CD14-positive monocyte (primary cell): ENCODE measurements around the gene CEP112. TPM values are rescaled to one million over a fixed set of nuclear protein-coding genes. Genes with fewer than 3 reads are reported as not detected.

Experiments
- DNase-seq, 3 donors: peaks; one replicate each; pipeline ENCODE4 v3.0.0-alpha.2; 2011 to 2022
- H2AFZ ChIP-seq: 2 replicates; pipeline ENCODE4 v1.6.0; 2012; ENCODE audit warnings: mild to moderate bottlenecking, low read depth, low read length, inconsistent platforms; ENCODE audit not compliant: insufficient read depth, poor library complexity, severe bottlenecking
- H3K27ac ChIP-seq, 2 donors: 1 replicate in 1 of 2; 2 replicates in 1 of 2; pipeline ENCODE4 v1.5.1; 2012 to 2013; ENCODE audit warnings: low read length in 2 of 2, control low read depth in 1 of 2, inconsistent platforms in 1 of 2, low read depth in 1 of 2, mild to moderate bottlenecking in 1 of 2
- H3K27me3 ChIP-seq, 2 donors: one replicate each; pipeline versions ENCODE4 v1.6.0 to v1.6.1; 2011 to 2013; ENCODE audit warnings: low read length in 2 of 2; ENCODE audit not compliant: control insufficient read depth in 2 of 2, insufficient read depth in 2 of 2
- H3K36me3 ChIP-seq, 2 donors: replicated peaks in 1 of 2; 1 replicate in 1 of 2; 2 replicates in 1 of 2; pipeline versions ENCODE4 v1.5.1 to v1.6.1; 2012 to 2013; ENCODE audit warnings: low read length in 2 of 2, control low read depth in 1 of 2, inconsistent platforms in 1 of 2, mild to moderate bottlenecking in 1 of 2; ENCODE audit not compliant: insufficient read depth in 2 of 2, control insufficient read depth in 1 of 2
- H3K4me1 ChIP-seq, 2 donors: 1 replicate in 1 of 2; 2 replicates in 1 of 2; pipeline versions ENCODE4 v1.5.1 to v1.6.1; 2012 to 2013; ENCODE audit warnings: low read length in 2 of 2, control low read depth in 1 of 2, inconsistent platforms in 1 of 2, mild to moderate bottlenecking in 1 of 2, moderate library complexity in 1 of 2; ENCODE audit not compliant: insufficient read depth in 2 of 2, control insufficient read depth in 1 of 2
- H3K4me2 ChIP-seq: replicated peaks from 2 replicates; pipeline ENCODE3; 2012; ENCODE audit warnings: low read length, moderate library complexity, mild to moderate bottlenecking; ENCODE audit not compliant: poor library complexity, severe bottlenecking; ENCODE audit errors: extremely low read depth
- H3K4me3 ChIP-seq, 3 experiments: fragments of 200-600 bp in 1 of 3; sonication (generic) in 1 of 3; replicated peaks in 1 of 3; 1 replicate in 2 of 3; 2 replicates in 1 of 3; pipeline ENCODE4 v1.5.1; 2011 to 2013; ENCODE audit warnings: low read length in 3 of 3, mild to moderate bottlenecking in 3 of 3, control low read depth in 2 of 3, low read depth in 2 of 3, inconsistent platforms in 1 of 3, moderate library complexity in 1 of 3
- H3K79me2 ChIP-seq: 2 replicates; pipeline ENCODE4 v1.6.0; 2012; ENCODE audit warnings: mild to moderate bottlenecking, control low read depth, inconsistent platforms, low read length, moderate library complexity; ENCODE audit not compliant: insufficient read depth
- H3K9ac ChIP-seq: 2 replicates; pipeline ENCODE4 v1.6.0; 2017; ENCODE audit warnings: low read length, mild to moderate bottlenecking; ENCODE audit not compliant: insufficient read depth, poor library complexity, severe bottlenecking
- H3K9me3 ChIP-seq, 2 donors: replicated peaks in 1 of 2; 1 replicate in 1 of 2; 2 replicates in 1 of 2; pipeline versions ENCODE4 v1.5.1 to v1.6.1; 2012 to 2013; ENCODE audit warnings: low read length in 2 of 2, control low read depth in 1 of 2; ENCODE audit not compliant: control insufficient read depth in 1 of 2, insufficient read depth in 1 of 2
- H4K20me1 ChIP-seq: 2 replicates; pipeline ENCODE4 v1.6.0; 2012; ENCODE audit warnings: mild to moderate bottlenecking, low read length, control low read depth, moderate library complexity; ENCODE audit not compliant: insufficient read depth
- H3K27ac Mint-ChIP-seq, 7 donors: one replicate each; pipeline ENCODE4 v1.8.0; 2020; ENCODE audit warnings: mild to moderate bottlenecking in 7 of 7, mixed read lengths in 7 of 7, moderate library complexity in 6 of 7, inconsistent platforms in 2 of 7
- H3K27me3 Mint-ChIP-seq, 3 donors: one replicate each; pipeline ENCODE4 v1.8.0; 2021 to 2022; ENCODE audit warnings: low read depth in 3 of 3, mild to moderate bottlenecking in 3 of 3, mixed read lengths in 3 of 3, moderate library complexity in 3 of 3, inconsistent platforms in 1 of 3
- H3K36me3 Mint-ChIP-seq, 2 donors: one replicate each; pipeline ENCODE4 v1.8.0; 2020; ENCODE audit warnings: mixed read lengths in 2 of 2, inconsistent platforms in 1 of 2, mild to moderate bottlenecking in 1 of 2
- H3K4me1 Mint-ChIP-seq: one replicate; pipeline ENCODE4 v1.8.0; 2020; ENCODE audit warnings: mild to moderate bottlenecking, mixed read lengths
- H3K4me3 Mint-ChIP-seq, 2 donors: one replicate each; pipeline ENCODE4 v1.8.0; 2020; ENCODE audit warnings: mild to moderate bottlenecking in 2 of 2, mixed read lengths in 2 of 2, moderate library complexity in 1 of 2
- H3K9me3 Mint-ChIP-seq, 7 donors: one replicate each; pipeline ENCODE4 v1.8.0; 2020 to 2022; ENCODE audit warnings: mixed read lengths in 7 of 7, mild to moderate bottlenecking in 6 of 7, moderate library complexity in 6 of 7, inconsistent platforms in 2 of 7
- WGBS: methylation state at CpG from one replicate; pipeline ENCODE4 v1.1.5; 2013; ENCODE audit warnings: missing lambda C conversion rate; ENCODE audit not compliant: insufficient coverage; 5-methylcytosine and 5-hydroxymethylcytosine counted together
- intact Hi-C, 2 donors: fragments of 100-400 bp; cut with micrococcal nuclease; formaldehyde crosslinking; loops; one replicate each; pipeline versions ENCODE4 v1.15.0 to v1.15.1; 2023
- polyA plus RNA-seq, 3 donors: library from polyadenylated mRNA; depleted of rRNA in 1 of 3; unstranded in 2 of 3; stranded (reverse) in 1 of 3; fragments of 300-500 nt in 2 of 3; fragments of >200 nt in 1 of 3; fragmentation: Illumina TruSeq in 2 of 3; gene quantifications; 1 replicate in 2 of 3; 2 replicates in 1 of 3; pipeline ENCODE4 v1.2.3, GENCODE V29; 2012 to 2021
- TF ChIP-seq, protein P1 (sequence below): fragments of 200-600 bp; IDR thresholded peaks from one replicate; pipeline ENCODE4 v1.8.0; 2022; ENCODE audit warnings: antibody characterized with exemption, mild to moderate bottlenecking

The CEP112 gene
- polyA plus RNA-seq, 3 donors: 0.10 TPM; not detected in 2

- no peak overlapping the region for H3K9ac ChIP-seq
- H3K27me3 ChIP-seq: no peaks in the 10 kb centered on the region
- H3K4me1 ChIP-seq: no peaks in the 10 kb centered on the region
- no peaks in the 10 kb centered on the region for H3K36me3 Mint-ChIP-seq
- no peaks in the 10 kb centered on the region for H3K79me2 ChIP-seq
- no peaks in the 10 kb centered on the region for H4K20me1 ChIP-seq
- no peak overlapping the region for H3K4me3 ChIP-seq
- peaks cover 4 to 25% (median 17%) of the 10 kb centered on the region in 7 donors for H3K9me3 Mint-ChIP-seq
- H3K4me3 Mint-ChIP-seq: no peak overlapping the region
- intact Hi-C loops: no loop called here
- no peak overlapping the region for H3K27ac Mint-ChIP-seq
- H3K36me3 ChIP-seq: no peaks in the 10 kb centered on the region
- H3K27me3 Mint-ChIP-seq: no peaks in the 10 kb centered on the region
- peaks cover 17 to 32% of the 10 kb centered on the region in 2 donors for H3K9me3 ChIP-seq
- WGBS: no CpG with 5 or more reads among the region's 3 CpGs
- H3K4me2 ChIP-seq: no peak overlapping the region
- TF ChIP-seq, protein P1, sequence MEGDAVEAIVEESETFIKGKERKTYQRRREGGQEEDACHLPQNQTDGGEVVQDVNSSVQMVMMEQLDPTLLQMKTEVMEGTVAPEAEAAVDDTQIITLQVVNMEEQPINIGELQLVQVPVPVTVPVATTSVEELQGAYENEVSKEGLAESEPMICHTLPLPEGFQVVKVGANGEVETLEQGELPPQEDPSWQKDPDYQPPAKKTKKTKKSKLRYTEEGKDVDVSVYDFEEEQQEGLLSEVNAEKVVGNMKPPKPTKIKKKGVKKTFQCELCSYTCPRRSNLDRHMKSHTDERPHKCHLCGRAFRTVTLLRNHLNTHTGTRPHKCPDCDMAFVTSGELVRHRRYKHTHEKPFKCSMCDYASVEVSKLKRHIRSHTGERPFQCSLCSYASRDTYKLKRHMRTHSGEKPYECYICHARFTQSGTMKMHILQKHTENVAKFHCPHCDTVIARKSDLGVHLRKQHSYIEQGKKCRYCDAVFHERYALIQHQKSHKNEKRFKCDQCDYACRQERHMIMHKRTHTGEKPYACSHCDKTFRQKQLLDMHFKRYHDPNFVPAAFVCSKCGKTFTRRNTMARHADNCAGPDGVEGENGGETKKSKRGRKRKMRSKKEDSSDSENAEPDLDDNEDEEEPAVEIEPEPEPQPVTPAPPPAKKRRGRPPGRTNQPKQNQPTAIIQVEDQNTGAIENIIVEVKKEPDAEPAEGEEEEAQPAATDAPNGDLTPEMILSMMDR: no peak
- DNase-seq: no peak
- no peak overlapping the region for H3K27ac ChIP-seq
- no peaks in the 10 kb centered on the region for H3K4me1 Mint-ChIP-seq
- no peak overlapping the region for H2AFZ ChIP-seq
Observed at GRCh38 chr17:65868881-65869280, 323.1 kb downstream of the CEP112 start.

GRCh38 chr17:65867014-65867413 lies 324.9 kb downstream of the CEP112 start:
- no peak overlapping the region for H3K27ac ChIP-seq
- H2AFZ ChIP-seq: no peak overlapping the region
- H3K4me3 ChIP-seq: no peak overlapping the region
- no peak for DNase-seq
- H3K4me1 Mint-ChIP-seq: no peaks in the 10 kb centered on the region
- no peaks in the 10 kb centered on the region for H3K27me3 ChIP-seq
- 80% methylated on average over 5 of the region's 6 CpGs for WGBS
- H3K4me3 Mint-ChIP-seq: no peak overlapping the region
- H3K9me3 Mint-ChIP-seq: peaks cover 4 to 31% (median 17%) of the 10 kb centered on the region in 7 donors
- H3K36me3 Mint-ChIP-seq: no peaks in the 10 kb centered on the region
- H3K4me1 ChIP-seq: no peaks in the 10 kb centered on the region
- H3K27ac Mint-ChIP-seq: no peak overlapping the region
- TF ChIP-seq, protein P1: no peak
- peaks cover 17 to 32% of the 10 kb centered on the region in 2 donors for H3K9me3 ChIP-seq
- intact Hi-C loops: no loop called here
- no peaks in the 10 kb centered on the region for H3K27me3 Mint-ChIP-seq
- H3K79me2 ChIP-seq: no peaks in the 10 kb centered on the region
- no peak overlapping the region for H3K4me2 ChIP-seq
- H4K20me1 ChIP-seq: no peaks in the 10 kb centered on the region
- no peaks in the 10 kb centered on the region for H3K36me3 ChIP-seq
- H3K9ac ChIP-seq: no peak overlapping the region
